ENCODE results near the gene HHIPL1.

Gene HHIPL1

DNA sequence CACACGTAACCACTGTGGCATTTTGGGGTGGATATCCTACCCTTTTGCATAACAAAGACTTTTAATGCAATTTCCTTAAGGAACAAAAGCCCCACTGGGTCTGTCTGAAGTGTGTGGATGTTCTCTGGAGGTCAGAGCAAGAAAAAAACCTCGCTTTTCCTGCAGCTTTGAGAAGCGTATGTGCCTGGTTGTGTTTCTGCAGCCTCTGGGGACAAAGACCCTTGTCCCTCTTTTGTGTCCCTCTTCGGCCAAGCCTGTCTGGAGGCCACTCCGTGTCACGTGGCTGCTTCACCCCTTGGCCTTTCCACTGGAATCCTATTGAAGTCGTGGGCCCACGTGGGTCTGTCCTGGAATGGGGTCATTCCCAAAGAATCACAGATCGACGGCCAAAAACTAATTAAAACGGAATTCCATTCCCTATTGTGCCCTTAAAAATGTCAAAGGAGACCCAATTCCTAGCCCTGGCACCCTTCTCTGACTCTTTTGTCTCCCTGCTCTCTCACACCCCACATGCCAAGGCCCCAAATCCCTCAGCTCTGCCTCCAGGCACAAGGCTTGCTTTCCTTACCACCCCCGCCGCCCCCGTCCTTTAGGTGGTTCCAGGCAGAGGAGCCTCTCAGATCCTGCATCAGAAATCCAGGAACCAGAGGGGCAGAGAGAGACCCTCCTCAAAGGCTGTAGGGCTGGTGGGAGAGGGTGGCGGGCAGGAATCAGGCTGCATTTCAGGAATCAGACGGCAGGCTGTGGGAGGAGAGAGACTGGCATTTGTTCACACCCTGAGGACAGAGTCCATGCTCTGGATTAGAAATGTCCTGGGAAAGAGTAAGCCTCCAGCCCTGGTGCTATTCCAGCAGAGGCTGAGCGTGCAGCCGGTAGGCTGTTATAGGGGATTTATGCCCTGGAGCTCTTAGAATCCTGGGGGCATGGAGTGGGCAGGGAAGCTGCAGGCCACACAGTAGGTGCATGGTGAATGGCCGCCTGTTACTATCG is 26.6 kb downstream of the HHIPL1 start:
- H3K9me3 ChIP-seq (ENCODE audit: control insufficient read depth, low read length) = no peaks in the 10 kb centered on the region
- 48 to 51% methylated on average over 14 to 16 of the region's 20 CpGs for WGBS, 2 experiments (ENCODE audit: insufficient coverage in 2 of 2)
- peaks cover 11% of the 10 kb centered on the region for H3K4me1 ChIP-seq (ENCODE audit: control insufficient read depth, insufficient read depth, low read length, poor library complexity, severe bottlenecking)
- no peak overlapping the region for H3K4me3 ChIP-seq (ENCODE audit: extremely low read depth, insufficient read depth, low read length, poor library complexity, severe bottlenecking)
- H3K36me3 ChIP-seq (ENCODE audit: control insufficient read depth, insufficient read depth, low read length) = no peaks in the 10 kb centered on the region
- peak overlapping the region; percentile 73 for H3K27ac ChIP-seq (ENCODE audit: low read depth, low read length, severe bottlenecking)

DNA sequence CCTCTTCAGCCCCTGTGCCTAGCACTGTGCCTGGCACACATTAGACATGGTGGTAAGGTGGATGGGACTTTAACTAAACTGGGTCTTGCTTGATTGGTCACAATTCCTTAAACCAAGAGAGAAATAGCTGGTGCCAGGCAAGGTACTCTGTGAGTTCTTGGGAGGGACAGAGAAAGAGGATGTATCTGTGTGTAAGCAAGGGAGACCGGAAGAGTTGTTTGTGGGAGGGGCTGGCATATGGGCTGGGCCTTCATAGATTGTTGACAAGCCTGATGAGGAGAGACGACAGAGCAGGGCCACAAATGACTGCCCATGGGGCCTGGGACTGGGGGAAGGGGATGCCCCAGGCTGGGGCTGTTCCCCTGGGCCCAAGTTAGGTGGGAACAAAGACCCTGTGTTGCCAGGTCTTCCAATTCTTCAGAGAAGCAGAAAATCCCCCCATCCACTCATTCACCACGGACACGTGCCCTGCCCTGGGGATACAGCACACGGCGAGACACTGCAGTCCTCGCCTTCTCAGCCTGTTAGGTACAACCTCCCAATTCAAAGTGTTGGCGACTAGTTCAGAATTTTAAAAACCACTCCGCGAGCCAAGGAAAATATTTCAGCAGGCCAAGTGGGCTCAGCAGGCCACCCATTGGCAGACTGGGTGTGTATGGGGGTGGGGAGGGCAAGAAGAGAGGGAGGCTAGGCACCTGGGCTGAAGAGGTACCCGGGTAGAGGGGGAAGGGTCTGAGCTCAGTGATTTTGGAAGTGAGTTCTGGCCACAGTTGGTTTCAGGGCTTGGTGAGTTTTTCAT is 27.8 kb downstream of the HHIPL1 start:
- Histone ChIP-seq H3K27ac (ENCODE audit: low read depth, low read length, severe bottlenecking) (no peak overlapping the region), H3K4me3 (ENCODE audit: extremely low read depth, insufficient read depth, low read length, poor library complexity, severe bottlenecking) (no peak overlapping the region), H3K4me1 (ENCODE audit: control insufficient read depth, insufficient read depth, low read length, poor library complexity, severe bottlenecking) (peaks cover 16% of the 10 kb centered on the region), H3K36me3 (ENCODE audit: control insufficient read depth, insufficient read depth, low read length) (no peaks in the 10 kb centered on the region), H3K9me3 (ENCODE audit: control insufficient read depth, low read length) (peaks cover 9% of the 10 kb centered on the region)
- 80 to 85% methylated on average over 7 of the region's 11 CpGs for WGBS, 2 experiments (ENCODE audit: insufficient coverage in 2 of 2)

DNA sequence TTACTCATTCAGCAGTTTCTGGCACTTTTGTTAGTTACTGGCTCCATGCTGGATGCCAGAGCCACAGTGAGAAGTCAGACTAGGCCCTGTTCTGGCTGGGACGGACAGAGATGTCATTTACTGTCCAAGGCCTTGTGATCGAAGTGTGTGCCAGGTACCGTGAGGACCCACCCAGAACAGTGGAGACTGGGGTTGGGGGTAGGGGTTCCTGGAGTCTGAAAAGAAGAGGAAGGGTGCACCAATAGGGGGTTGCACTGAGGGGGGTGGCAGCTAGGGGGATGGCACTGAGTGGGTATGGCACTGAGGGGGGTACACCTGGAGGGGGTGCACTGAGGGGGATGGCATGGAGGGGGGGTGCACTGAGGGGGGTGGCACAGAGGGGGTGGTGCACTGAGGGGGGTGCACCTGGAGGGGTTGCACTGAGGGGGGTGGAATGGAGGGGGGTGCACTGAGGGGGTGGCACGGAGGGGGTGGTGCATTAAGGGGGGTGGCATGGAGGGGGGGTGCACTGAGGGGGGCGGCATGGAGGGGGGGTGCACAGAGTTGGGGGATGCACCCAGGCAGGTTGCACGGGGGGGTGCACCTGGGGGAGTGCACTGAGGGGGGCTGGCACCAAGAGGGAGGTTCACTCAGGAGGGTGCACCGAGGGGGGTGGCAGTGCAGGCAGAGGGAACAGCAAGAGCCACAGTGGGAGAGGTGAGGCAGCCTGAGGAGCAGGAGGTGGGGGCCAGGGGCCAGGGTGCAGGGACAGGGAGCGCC is 28.6 kb downstream of the HHIPL1 start:
- no peaks in the 10 kb centered on the region for H3K36me3 ChIP-seq (ENCODE audit: control insufficient read depth, insufficient read depth, low read length)
- H3K27ac ChIP-seq (ENCODE audit: low read depth, low read length, severe bottlenecking) = no peak overlapping the region
- peaks cover 17% of the 10 kb centered on the region for H3K9me3 ChIP-seq (ENCODE audit: control insufficient read depth, low read length)
- peaks cover 16% of the 10 kb centered on the region for H3K4me1 ChIP-seq (ENCODE audit: control insufficient read depth, insufficient read depth, low read length, poor library complexity, severe bottlenecking)
- H3K4me3 ChIP-seq (ENCODE audit: extremely low read depth, insufficient read depth, low read length, poor library complexity, severe bottlenecking) = no peak overlapping the region
- WGBS, 2 experiments (ENCODE audit: insufficient coverage in 2 of 2) = 85 to 94% methylated on average over 2 to 4 of the region's 8 CpGs

DNA sequence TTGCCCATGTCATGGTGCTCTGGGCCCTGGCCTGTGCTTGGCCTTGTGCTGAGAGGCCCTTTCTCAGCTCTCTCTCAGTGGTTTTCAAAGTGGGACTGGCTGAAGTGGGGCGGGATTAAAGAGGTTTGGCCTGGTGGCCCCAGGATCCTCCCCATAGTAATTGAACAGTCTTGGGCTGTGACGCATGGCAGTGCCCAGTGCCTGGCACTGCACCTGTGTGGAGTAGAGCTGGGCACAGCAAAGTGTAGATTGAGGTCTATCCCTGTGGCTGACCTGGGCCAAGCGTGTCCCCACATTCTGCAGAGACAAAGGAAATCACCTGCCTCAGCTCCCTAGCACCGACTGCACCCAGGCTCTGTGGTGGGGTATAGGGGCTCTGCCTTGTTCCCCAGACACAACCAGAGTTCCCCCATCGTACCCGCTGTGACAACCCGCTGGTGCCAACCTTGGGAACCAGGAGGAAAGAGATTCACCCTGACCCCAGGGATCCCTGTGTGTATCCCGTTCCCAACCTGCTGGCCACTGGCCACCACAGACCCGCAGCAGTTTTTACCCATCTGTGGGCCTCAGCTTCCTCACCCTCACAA is 29.2 kb downstream of the HHIPL1 start:
- H3K9me3 ChIP-seq (ENCODE audit: control insufficient read depth, low read length) = peaks cover 20% of the 10 kb centered on the region
- no peak overlapping the region for H3K27ac ChIP-seq (ENCODE audit: low read depth, low read length, severe bottlenecking)
- WGBS, 2 experiments (ENCODE audit: insufficient coverage in 2 of 2) = 91 to 98% methylated on average over 5 of the region's 9 CpGs
- peaks cover 16% of the 10 kb centered on the region for H3K4me1 ChIP-seq (ENCODE audit: control insufficient read depth, insufficient read depth, low read length, poor library complexity, severe bottlenecking)
- H3K4me3 ChIP-seq (ENCODE audit: extremely low read depth, insufficient read depth, low read length, poor library complexity, severe bottlenecking) = no peak overlapping the region
- H3K36me3 ChIP-seq (ENCODE audit: control insufficient read depth, insufficient read depth, low read length) = no peaks in the 10 kb centered on the region

DNA sequence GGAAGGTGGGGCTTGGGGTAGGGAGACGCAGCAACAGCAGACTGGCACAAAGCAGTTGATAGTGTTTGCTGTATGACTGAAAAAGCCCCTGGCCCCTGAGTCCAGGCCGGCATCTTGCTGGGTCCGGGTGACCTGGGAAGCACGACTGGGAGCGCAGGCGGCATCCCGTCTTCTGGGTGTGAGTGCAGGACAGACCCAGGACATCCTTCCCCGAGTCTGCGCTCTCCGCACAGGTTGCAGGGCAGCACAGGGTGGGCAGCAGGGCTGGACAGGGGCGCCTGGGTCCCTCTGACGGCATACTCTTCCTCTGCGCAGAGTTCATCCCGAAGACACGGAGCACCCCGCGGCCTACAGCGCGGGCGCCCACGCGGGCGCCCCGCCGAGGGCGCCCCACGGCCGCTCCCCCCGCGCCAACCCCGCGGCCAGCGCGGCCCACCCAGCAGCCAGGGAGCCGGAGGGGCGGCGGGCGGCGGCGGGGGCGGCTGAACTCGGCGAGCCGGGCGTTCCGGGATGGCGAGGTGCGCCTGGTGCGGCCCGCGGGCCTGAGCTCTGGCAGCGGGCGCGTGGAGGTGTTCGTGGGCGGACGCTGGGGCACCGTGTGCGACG is 29.9 kb downstream of the HHIPL1 start:
- peaks cover 23% of the 10 kb centered on the region for H3K9me3 ChIP-seq (ENCODE audit: control insufficient read depth, low read length)
- no peak overlapping the region for H3K4me3 ChIP-seq (ENCODE audit: extremely low read depth, insufficient read depth, low read length, poor library complexity, severe bottlenecking)
- no peak overlapping the region for H3K27ac ChIP-seq (ENCODE audit: low read depth, low read length, severe bottlenecking)
- H3K36me3 ChIP-seq (ENCODE audit: control insufficient read depth, insufficient read depth, low read length) = no peaks in the 10 kb centered on the region
- 96% methylated on average over 30 to 60 of the region's 60 CpGs for WGBS, 2 experiments (ENCODE audit: insufficient coverage in 2 of 2)
- H3K4me1 ChIP-seq (ENCODE audit: control insufficient read depth, insufficient read depth, low read length, poor library complexity, severe bottlenecking) = peaks cover 16% of the 10 kb centered on the region

DNA sequence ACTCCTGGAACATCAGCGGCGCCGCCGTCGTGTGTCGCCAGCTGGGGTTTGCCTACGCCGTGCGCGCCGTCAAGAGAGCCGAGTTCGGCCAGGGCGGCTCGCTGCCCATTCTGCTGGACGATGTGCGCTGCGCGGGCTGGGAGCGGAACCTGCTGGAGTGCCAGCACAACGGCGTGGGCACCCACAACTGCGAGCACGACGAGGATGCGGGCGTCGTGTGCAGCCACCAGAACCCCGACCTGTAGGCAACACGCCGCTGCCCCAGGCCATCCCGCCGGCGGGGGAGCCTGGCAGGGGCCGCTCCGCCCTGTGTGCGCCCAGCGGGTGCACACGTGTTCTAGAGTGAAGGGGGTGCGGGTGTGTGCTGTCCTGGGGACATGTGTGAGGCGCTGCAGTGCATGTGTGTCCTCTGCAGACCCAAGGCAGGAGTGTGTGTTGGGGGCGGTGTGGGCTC is 30.5 kb downstream of the HHIPL1 start:
- Histone ChIP-seq H3K9me3 (ENCODE audit: control insufficient read depth, low read length) (peaks cover 25% of the 10 kb centered on the region), H3K27ac (ENCODE audit: low read depth, low read length, severe bottlenecking) (no peak overlapping the region), H3K36me3 (ENCODE audit: control insufficient read depth, insufficient read depth, low read length) (no peaks in the 10 kb centered on the region), H3K4me1 (ENCODE audit: control insufficient read depth, insufficient read depth, low read length, poor library complexity, severe bottlenecking) (peaks cover 16% of the 10 kb centered on the region), H3K4me3 (ENCODE audit: extremely low read depth, insufficient read depth, low read length, poor library complexity, severe bottlenecking) (no peak overlapping the region)
- 98% methylated on average over 42 of the region's 42 CpGs for WGBS, 2 experiments (ENCODE audit: insufficient coverage in 2 of 2)

DNA sequence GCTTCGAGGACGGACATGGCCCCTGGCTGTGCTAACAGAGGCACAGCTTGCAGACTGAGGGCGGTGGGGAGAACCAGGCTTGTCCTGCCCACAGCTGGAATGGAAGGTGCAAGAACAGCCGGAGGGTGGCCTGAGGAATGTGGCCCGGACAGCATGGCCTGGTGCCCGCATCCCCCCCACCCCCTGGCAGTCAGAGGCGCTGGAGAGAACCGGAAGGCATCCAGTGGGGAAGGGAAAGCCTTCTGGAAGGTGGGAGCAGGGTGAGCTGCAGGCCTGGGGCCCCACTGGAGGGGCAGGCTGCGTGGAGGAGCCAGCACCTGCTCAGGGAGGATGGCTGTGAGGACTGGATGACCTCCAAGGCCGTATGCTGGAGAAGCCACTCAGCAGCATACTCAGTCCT is 31.0 kb downstream of the HHIPL1 start:
- Histone ChIP-seq H3K36me3 (ENCODE audit: control insufficient read depth, insufficient read depth, low read length) (no peaks in the 10 kb centered on the region), H3K4me3 (ENCODE audit: extremely low read depth, insufficient read depth, low read length, poor library complexity, severe bottlenecking) (no peak overlapping the region), H3K4me1 (ENCODE audit: control insufficient read depth, insufficient read depth, low read length, poor library complexity, severe bottlenecking) (peaks cover 16% of the 10 kb centered on the region), H3K27ac (ENCODE audit: low read depth, low read length, severe bottlenecking) (no peak overlapping the region), H3K9me3 (ENCODE audit: control insufficient read depth, low read length) (peaks cover 25% of the 10 kb centered on the region)
- WGBS, 2 experiments (ENCODE audit: insufficient coverage in 2 of 2) = 77 to 84% methylated on average over 6 to 8 of the region's 10 CpGs

DNA sequence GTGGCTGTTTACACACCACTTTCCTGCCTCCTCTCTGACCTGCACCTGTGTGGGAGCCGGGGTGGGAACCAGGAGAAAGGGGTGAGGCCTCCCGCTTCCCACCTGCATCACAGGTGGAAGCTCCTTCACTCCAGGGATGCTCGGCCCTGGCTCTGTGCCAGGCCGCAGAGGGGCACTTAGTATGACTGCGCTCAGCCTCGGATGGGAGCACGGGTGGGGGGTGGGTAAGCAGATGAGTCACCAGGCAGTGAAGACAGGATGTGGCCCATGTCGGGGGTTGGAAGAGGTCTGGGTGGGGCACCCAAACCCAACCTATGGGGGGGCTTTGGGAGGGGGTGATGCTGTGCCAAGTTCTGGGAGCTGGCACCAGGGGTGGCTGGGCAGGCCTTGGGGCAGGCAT is 31.7 kb downstream of the HHIPL1 start:
- WGBS, 2 experiments (ENCODE audit: insufficient coverage in 2 of 2) = 95% methylated on average over 6 of the region's 8 CpGs; no CpG with 5 or more reads in 1 of the 2 experiments
- Histone ChIP-seq H3K9me3 (ENCODE audit: control insufficient read depth, low read length) (peaks cover 25% of the 10 kb centered on the region), H3K27ac (ENCODE audit: low read depth, low read length, severe bottlenecking) (no peak overlapping the region), H3K4me1 (ENCODE audit: control insufficient read depth, insufficient read depth, low read length, poor library complexity, severe bottlenecking) (peaks cover 11% of the 10 kb centered on the region), H3K36me3 (ENCODE audit: control insufficient read depth, insufficient read depth, low read length) (no peaks in the 10 kb centered on the region), H3K4me3 (ENCODE audit: extremely low read depth, insufficient read depth, low read length, poor library complexity, severe bottlenecking) (no peak overlapping the region)

DNA sequence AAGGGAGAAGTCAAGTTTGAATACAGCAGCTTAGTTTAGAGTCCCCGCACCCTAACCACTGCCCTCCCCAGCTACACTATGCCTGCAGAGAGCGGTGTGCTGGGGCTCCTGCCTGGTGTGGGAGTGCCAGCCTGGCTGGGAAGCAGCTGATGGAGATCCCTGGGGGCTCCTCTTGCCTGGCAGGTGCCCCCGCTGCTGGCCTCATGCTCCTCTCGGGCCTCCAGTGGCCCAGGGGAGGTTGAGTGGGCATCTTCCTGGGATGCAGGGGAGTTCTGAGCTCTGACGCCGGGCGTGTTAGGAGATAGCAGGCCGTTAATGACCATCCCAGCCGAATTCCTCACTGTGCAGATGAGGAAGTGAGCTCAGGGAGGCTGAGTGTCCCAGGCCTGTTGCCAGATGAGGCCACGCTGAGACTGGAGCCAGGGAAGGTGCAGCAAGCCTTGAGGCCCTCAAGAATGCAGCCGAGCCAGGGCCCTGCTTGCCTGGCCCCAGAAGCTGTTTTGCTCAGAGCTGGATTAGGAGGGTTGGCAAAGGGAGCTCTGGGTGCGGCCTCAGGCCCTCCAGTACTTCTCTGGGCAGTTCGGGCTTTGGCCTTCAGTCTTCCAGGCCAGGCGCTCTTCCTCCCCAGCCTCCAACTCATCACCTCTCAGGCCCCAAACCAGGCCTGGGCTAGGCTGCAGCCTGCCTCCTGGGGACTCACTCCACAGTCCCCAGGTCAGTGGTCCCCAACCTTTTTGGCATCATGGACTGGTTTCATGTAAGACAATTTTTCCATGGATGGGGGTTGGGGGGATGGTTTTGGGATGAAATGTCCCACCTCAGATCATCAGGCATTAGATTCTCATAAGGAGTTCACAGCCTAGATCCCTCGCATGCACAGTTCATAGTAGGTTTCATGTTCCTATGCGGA is 32.6 kb downstream of the HHIPL1 start:
- 94 to 98% methylated on average over 11 to 14 of the region's 16 CpGs for WGBS, 2 experiments (ENCODE audit: insufficient coverage in 2 of 2)

More for the DNA sequence above, 32.6 kb downstream of the HHIPL1 start:
- Histone ChIP-seq H3K4me1 (ENCODE audit: control insufficient read depth, insufficient read depth, low read length, poor library complexity, severe bottlenecking) (peaks cover 7% of the 10 kb centered on the region), H3K36me3 (ENCODE audit: control insufficient read depth, insufficient read depth, low read length) (no peaks in the 10 kb centered on the region), H3K4me3 (ENCODE audit: extremely low read depth, insufficient read depth, low read length, poor library complexity, severe bottlenecking) (no peak overlapping the region), H3K9me3 (ENCODE audit: control insufficient read depth, low read length) (peaks cover 25% of the 10 kb centered on the region), H3K27ac (ENCODE audit: low read depth, low read length, severe bottlenecking) (no peak overlapping the region)

All from mesodermal cell (in vitro differentiated cells).